AG09309 (cell line): ENCODE results near the gene RHOB.

Experiments
- DNase-seq: peaks from one replicate; pipeline ENCODE4 v3.0.0-alpha.2; 2010; ENCODE audit warnings: low read depth
- H3K4me3 ChIP-seq: 2 replicates; pipeline ENCODE4 v1.5.1; 2011; ENCODE audit warnings: mild to moderate bottlenecking, low read depth, low read length, moderate library complexity; ENCODE audit not compliant: control insufficient read depth
- CTCF ChIP-seq: IDR thresholded peaks from 2 replicates; pipeline ENCODE4 v1.5.1; 2011; ENCODE audit warnings: mild to moderate bottlenecking, low read depth, low read length, inconsistent platforms; ENCODE audit not compliant: insufficient read depth, control insufficient read depth; ENCODE audit errors: missing control alignments

RHOB gene

DNA sequence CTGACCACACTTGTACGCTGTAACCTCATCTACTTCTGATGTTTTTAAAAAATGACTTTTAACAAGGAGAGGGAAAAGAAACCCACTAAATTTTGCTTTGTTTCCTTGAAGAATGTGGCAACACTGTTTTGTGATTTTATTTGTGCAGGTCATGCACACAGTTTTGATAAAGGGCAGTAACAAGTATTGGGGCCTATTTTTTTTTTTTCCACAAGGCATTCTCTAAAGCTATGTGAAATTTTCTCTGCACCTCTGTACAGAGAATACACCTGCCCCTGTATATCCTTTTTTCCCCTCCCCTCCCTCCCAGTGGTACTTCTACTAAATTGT, 2.1 kb downstream of the RHOB start:
- H3K4me3 ChIP-seq: peak overlapping the region; percentile 79
- no peak for TF ChIP-seq CTCF
- DNase-seq: no peak

- H3K4me3 ChIP-seq: peak overlapping the region; percentile 79
Measured at GRCh38 chr2:20449501-20450200, 2.8 kb downstream of the RHOB start.

DNA sequence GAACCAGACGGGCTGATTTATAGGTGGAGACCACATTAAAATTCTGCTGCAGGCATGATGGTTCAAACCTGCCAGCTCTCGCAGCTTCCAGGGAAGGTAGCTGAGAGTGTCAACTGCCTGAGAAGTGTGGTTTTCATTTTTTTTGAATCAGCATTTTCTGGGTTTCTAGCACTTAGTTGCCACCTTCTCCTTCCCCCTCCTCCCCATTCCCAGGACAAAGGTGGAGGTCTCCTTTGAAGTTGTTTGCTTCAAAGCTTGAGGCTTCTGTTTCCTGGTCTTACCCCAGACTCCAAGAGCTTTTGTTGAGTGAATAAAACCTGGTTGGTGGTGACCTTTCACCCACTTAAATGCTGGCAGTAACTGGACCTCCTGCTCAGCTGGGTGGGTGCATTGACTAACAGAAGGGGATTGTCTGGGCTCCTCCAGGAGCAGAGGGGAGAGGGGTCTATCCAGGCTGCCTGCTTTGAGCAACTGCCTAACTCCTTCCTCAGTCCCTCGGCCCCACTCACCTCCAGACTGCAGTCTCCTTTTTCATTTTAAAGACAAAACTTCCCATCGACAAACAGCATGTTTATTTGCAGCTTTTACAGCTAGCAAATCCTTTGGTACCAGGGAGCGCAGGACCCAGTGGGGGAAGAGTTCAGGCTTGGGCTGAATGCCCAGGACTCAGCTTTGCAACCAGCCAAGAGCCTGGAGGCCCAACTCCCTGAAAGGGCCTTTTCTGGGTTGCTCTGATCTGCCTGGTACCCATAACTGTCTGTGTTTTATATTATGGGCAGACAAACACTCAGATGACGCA, 3.5 kb downstream of the RHOB start:
- TF ChIP-seq CTCF: no peak
- peak; percentile 93 for DNase-seq
- peak overlapping the region; percentile 79 for H3K4me3 ChIP-seq

More at GRCh38 chr2:20449501-20450200, 2.8 kb downstream of the RHOB start:
- no peak for TF ChIP-seq CTCF
- no peak for DNase-seq

DNA sequence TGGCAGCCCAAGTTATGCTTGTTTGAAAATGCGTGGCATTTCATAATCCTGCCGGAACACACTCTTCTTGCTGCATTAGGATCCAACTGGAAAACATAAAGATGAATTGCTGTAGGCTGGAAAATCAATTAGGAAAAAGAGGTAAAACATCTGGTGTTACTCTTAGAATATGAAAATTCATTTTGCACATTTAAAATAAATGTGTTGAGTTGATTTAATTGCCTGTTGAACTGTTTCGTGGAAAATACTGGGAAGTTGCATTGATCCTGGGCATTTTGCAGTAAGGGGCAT, 4.1 kb downstream of the RHOB start:
- no peak for TF ChIP-seq CTCF
- DNase-seq: no peak
- H3K4me3 ChIP-seq: no peak overlapping the region

DNA sequence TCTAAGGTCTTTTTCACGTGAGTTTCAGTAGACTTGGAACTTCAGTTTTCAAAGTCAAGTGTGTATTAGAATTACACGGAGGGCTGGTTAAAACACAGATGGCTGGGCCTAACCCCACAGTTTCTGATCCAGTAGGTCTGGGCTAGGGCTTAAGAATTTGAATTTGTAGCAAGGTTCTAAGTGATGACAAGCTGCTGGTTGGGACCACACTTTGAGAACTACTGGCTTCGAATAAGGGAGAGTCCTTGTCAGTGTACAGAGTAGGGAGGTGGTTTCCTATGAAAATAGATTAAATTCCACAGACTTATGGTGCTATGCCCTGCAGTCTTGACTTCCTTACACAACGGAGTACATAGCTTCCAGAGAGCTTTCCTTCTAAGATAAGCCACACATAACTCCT, 4.5 kb downstream of the RHOB start:
- TF ChIP-seq CTCF: no peak
- DNase-seq: no peak
- no peak overlapping the region for H3K4me3 ChIP-seq

DNA sequence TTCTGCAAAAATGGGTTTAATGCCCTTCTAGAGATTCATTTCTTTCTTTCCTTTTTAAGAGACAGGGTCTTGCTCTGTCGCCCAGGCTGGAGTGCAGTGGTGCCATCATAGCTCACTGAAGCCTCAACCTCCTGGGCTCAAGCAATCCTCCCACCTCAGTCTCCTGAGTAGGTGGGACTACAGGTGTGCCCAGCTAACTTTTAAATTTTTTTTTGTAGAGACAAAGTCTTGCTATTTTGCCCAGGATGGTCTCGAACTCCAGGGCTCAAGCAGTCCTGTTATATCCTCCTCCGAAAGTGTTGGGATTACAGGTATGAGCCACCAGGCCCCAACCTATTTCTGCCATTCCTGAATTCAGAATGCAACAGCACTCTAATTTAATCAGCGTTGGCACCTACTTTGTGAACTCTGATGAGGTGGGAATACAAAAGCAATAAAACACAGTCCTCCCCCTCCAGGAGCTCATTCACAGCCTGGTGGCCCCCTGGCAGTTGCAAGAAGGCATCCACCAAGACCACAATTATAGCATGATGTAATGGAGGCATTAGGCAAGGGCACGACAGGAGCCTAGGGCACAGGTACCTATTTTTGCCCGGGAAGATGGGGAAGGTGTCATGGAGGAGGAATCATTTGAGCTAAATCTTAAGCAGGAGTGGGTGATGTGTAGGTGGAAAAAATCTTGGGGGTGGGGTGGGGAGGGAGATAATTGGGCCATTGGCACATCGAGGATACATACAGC, 5.1 kb downstream of the RHOB start:
- no peak overlapping the region for H3K4me3 ChIP-seq
- no peak for DNase-seq
- TF ChIP-seq CTCF: no peak
